ENCODE results near the gene RALGDS.
"Not testable (repeated sequence)": the region's sequence is repeated elsewhere in the genome, so short reads cannot be mapped to it uniquely, and the experiment has no call there.

- not testable (repeated sequence) for TF ChIP-seq CTCF (IDR thresholded peaks at IDR 0.05 in 4 of 5, conservative IDR thresholded peaks at IDR 0.05 in 1 of 5); POLR2A (IDR thresholded peaks at IDR 0.05)
Observed at GRCh38 chr9:133080786-133081779, 40.0 kb downstream of the RALGDS start.

All from gastrocnemius medialis (tissue), 4 donors.